DMS153 treated with DMSO at 0.1 percent for 48 hours (cell line): ENCODE results near the gene PARN.

Experiments
- DNase-seq: peaks from one replicate; lab custom pipeline; 2025; ENCODE audit not compliant: unreplicated experiment; lab: John Stamatoyannopoulos, UW

Gene PARN

GRCh38 chr16:14475370-14476139 is 154.5 kb downstream of the PARN start:
- DNase-seq, result peak; percentile 31

GRCh38 chr16:14473488-14473887 is 156.6 kb downstream of the PARN start:
- DNase-seq, result no peak

DNA sequence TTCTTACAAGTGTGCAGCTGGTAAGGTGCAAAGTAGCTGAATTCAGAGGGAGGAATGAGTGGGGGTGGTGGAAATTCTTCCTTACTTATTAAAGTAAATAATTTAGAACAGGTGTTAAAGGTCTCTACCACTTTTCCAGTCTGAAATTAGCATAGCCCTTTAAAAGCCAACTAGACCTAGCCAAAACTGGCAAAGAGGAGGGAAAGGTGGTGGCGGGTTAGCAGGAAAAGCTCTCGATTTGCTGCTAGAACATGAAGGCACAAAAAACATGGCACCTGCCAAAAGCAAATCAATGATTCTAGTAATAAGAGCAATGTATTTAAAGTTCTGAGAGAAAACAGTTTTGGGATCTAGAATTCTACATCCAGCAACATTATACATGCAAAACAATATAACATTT is 157.7 kb downstream of the PARN start:
- no peak for DNase-seq

DNA sequence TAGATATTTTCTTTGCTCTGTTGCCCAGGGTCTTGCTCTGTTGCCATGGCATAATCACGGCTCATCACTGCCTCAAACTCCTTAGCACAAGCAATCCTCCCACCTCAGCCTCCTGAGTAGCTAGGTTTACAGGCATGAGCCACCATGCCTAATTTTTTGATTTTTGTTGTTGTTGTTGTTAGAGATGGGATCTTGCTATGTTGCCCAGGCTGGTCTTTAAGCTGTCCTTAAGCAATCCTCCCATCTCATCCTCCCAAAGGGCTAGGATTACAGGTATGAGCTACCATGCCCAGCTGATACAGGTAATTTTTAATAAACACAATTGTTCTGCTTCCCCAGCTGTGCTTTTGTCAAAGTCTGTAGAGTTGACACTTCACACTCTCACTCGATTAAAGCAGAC is 159.3 kb downstream of the PARN start:
- DNase-seq, result no peak

GRCh38 chr16:14465799-14466198 is 164.3 kb downstream of the PARN start:
- no peak for DNase-seq

DNA sequence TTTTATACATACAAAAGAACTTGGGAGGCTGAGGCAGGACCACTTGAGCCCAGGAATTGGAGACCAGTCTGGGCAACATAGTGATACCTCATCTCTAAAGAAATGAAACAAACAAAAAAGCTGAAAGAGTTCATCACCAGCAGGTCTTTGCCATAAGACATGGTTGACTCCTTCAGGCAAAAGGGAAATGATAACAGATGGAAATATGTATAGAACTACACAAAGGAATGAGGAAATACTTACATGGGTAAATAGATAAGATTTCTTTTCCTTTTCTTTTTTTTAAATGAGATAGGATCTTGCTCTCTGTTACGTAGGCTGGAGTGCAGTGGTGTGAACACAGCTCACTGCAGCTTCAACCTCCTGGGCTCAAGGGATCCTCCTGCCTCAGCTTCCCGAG is 165.3 kb downstream of the PARN start:
- DNase-seq, result no peak

- no peak for DNase-seq
Observed at GRCh38 chr16:14464192-14464591, 165.9 kb downstream of the PARN start.

DNA sequence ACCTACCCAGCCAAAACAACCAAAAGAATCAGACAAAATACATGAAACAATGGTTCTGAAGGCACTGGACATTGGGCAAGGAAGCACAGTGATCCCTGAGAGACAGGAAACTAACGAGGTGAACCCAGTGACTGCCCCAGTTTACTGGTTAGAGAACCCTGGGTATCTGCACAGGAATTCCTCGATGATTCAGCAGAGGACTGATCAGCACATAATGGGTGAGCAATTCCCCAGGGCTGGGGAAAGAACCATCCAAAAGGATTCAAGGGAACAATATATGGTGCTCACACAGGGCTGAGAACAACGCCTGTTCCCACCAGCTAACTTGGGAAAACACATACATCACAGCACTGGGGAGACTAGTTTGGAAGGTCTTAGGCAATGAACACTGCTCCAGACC is 167.2 kb downstream of the PARN start:
- DNase-seq, result no peak

GRCh38 chr16:14460726-14461125 is 169.3 kb downstream of the PARN start:
- DNase-seq, result no peak

GRCh38 chr16:14458576-14458975 is 171.5 kb downstream of the PARN start:
- no peak for DNase-seq

DNA sequence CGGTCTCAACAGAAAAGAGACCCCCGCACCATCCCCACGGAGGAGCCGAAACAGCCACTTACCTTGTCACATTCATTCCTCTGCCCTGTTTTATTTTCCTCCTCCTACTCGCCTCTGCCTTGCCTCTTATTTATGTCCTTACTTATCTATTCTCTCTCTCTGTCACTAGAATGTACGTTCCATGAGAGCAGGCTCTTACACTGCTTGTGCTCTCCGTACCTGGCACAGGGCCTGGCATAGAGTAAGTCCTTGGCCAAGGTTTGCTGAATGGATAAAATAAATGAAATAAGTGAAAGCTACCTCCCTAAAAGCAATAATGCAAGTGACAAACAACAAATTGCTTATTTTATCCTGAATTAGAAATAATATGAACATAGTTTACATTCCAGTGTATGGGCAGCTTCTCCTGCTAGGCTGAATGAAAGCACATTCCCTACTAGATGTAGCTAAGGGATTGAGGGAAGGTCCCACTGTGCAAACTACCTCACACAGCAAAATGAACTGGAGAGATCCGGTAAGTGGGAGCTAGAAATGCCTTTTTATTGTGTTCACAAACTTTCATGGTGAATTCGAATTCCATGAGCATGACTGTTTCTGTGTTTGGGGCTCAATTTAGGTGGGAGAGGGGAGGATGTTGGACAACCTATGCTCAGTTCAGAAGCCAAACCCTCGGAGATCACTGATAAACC is 173.1 kb downstream of the PARN start:
- no peak for DNase-seq

DNA sequence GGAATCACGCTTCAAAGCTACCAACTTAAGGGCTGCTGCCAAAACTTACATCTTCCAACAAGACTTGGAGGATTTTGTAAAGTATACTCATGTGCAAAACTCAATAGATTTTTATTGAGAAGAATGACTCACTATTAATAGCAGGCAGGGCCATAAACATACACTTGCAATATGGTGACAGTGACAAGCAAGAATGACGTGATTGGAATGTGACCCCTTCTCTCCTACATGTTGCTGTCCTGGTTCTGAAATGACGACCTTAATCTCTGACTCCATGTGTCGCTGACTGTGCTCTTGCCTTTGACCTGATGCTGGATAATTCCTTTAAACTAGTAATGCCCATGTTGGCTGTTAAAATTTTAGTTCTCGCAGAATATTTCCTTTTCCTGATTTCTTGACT is 174.5 kb downstream of the PARN start:
- no peak for DNase-seq

- DNase-seq, result no peak
Observed at GRCh38 chr16:14454391-14454790, 175.7 kb downstream of the PARN start.

- DNase-seq, result no peak
Observed at GRCh38 chr16:14452066-14452465, 178.0 kb downstream of the PARN start.

DNA sequence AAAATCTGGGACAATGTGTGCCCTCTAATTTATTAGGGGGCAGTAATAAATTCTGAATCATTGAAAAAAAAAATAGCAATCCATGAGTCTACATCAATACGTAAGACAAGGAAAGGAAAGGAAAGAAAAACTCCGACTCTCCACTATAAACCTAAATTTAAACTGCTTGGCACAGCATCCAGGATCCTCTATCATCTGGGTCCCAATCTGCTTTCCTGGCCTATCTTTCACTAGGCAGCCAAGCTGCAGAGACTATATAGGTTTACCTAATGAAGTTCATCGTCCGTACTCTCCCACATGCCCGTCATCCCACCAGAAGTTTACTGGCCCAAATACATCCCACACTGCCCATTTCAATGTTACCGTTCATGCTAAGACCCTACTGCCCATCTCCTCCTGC is 179.2 kb downstream of the PARN start:
- DNase-seq, result no peak

GRCh38 chr16:14449790-14450480 is 180.1 kb downstream of the PARN start:
- no peak for DNase-seq

- no peak for DNase-seq
Observed at GRCh38 chr16:14449334-14449733, 180.7 kb downstream of the PARN start.

DNA sequence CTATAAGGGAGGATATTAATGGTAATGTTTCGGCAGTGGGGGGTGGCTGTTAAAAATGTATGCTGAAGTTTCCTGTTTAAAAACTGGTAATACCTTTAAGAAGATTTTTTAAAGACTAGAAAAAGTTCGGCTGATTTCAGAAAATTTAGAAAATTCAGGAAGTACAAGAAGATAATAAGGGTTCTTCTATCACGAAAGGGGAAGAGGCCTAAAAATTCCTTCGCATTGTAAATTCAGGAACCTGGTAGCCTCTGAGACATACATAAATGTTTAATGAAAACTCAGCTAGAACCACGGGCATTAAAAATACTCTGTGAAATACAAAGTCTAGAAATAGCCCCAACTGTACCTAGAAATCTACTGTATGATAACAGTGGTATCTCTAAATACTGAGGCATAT is 181.2 kb downstream of the PARN start:
- no peak for DNase-seq

DNA sequence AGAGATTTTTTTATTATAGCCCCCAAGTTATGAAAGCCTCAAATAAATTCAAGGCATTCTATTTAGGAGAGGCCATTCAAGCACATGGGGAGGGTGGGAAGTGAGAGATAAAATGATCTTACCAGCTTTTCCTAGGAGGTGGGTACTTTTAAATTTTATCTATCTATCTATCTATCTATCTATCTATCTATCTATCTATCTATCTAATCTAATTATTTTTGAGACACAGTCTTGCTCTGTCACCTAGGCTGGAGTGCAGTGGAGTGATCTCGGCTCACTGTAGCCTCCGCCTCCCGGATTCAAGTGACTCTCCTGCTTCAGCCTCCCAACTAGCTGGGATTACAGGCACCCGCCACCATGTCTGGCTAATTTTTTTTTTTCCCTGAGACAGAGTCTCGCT is 182.3 kb downstream of the PARN start:
- no peak for DNase-seq

- no peak for DNase-seq
Observed at GRCh38 chr16:14446796-14447195, 183.3 kb downstream of the PARN start.

GRCh38 chr16:14445937-14446715 is 183.9 kb downstream of the PARN start:
- no peak for DNase-seq
